ENCODE measurements around the gene ZSWIM8. TPM values are rescaled to one million over a fixed set of nuclear protein-coding genes. Genes with fewer than 3 reads are reported as not detected.

The ZSWIM8 gene
- total and polyA plus RNA-seq, 2 experiments from 2014 or later, result 25.5 to 61.5 TPM

- H3K4me1 ChIP-seq (ENCODE audit: insufficient read depth), result peaks cover 24% of the 10 kb centered on the region
- no peaks in the 10 kb centered on the region for H3K27me3 ChIP-seq (replicated peaks; ENCODE audit: insufficient read depth)
- H3K9me3 ChIP-seq (ENCODE audit: low read depth), result no peaks in the 10 kb centered on the region
- peak; percentile 60 for DNase-seq
- peak overlapping the region; percentile 63 for H2AFZ ChIP-seq
- in situ Hi-C loops (cut with MboI), result no loop called here
- 1 to 2% methylated on average over 26 to 28 of the region's 29 CpGs for WGBS, 2 experiments (ENCODE audit: low coverage in 1 of 2, low lambda C conversion rate in 2 of 2, missing lambda C conversion rate in 2 of 2)
- H3K4me2 ChIP-seq (ENCODE audit: unreplicated experiment), result peak overlapping the region; percentile 95
- peaks cover 61% of the 10 kb centered on the region for H3K79me2 ChIP-seq (ENCODE audit: insufficient read depth)
- no peaks in the 10 kb centered on the region for H3K9me2 ChIP-seq (ENCODE audit: insufficient read depth)
- H3F3A ChIP-seq (ENCODE audit: insufficient read depth), result peaks cover 53% of the 10 kb centered on the region
- H3K9ac ChIP-seq, result peak overlapping the region; percentile 91
- no peaks in the 10 kb centered on the region for H4K20me1 ChIP-seq (ENCODE audit: insufficient read depth)
- peaks cover 45% of the 10 kb centered on the region; the same call in 1 of the 2 replicates for H3K36me3 ChIP-seq (ENCODE audit: low read depth)
- TF ChIP-seq EZH2phosphoT487 (IDR thresholded peaks at IDR 0.05; ENCODE audit: insufficient read depth, low read depth) (no peak), EZH2 (IDR thresholded peaks at IDR 0.05; ENCODE audit: insufficient read depth, poor library complexity, severe bottlenecking) (no peak)
- H3K27ac ChIP-seq, result peak overlapping the region; percentile 92
- peak overlapping the region; percentile 76 for H3K4me3 ChIP-seq
These were observed 12.1 kb upstream of the ZSWIM8 start for GRCh38 chr10:73773152-73773879.

GRCh38 chr10:73774637-73775036, 10.8 kb upstream of the ZSWIM8 start:
- WGBS, 2 experiments (ENCODE audit: low coverage in 1 of 2, low lambda C conversion rate in 2 of 2, missing lambda C conversion rate in 2 of 2), result 11 to 14% methylated on average over 5 of the region's 5 CpGs
- Histone ChIP-seq H3F3A (ENCODE audit: insufficient read depth) (peaks cover 45% of the 10 kb centered on the region), H3K9ac (peak overlapping the region; percentile 91), H3K36me3 (ENCODE audit: low read depth) (peaks cover 42% of the 10 kb centered on the region), H3K4me3 (peak overlapping the region; percentile 76), H3K9me3 (ENCODE audit: low read depth) (no peaks in the 10 kb centered on the region), H2AFZ (no peak overlapping the region), H3K4me1 (ENCODE audit: insufficient read depth) (peaks cover 24% of the 10 kb centered on the region), H4K20me1 (ENCODE audit: insufficient read depth) (no peaks in the 10 kb centered on the region), H3K27ac (no peak overlapping the region), H3K27me3 (replicated peaks; ENCODE audit: insufficient read depth) (no peaks in the 10 kb centered on the region), H3K9me2 (ENCODE audit: insufficient read depth) (no peaks in the 10 kb centered on the region), H3K4me2 (ENCODE audit: unreplicated experiment) (peak overlapping the region; percentile 95), H3K79me2 (ENCODE audit: insufficient read depth) (peaks cover 67% of the 10 kb centered on the region)
- in situ Hi-C loops (cut with MboI), result no loop called here
- TF ChIP-seq EZH2phosphoT487 (IDR thresholded peaks at IDR 0.05; ENCODE audit: insufficient read depth, low read depth), result no peak
- peak; percentile 52 for DNase-seq

- no peak overlapping the region for H3K9ac ChIP-seq
- H3K27ac ChIP-seq, result no peak overlapping the region
- H3K4me1 ChIP-seq (ENCODE audit: insufficient read depth), result peaks cover 30% of the 10 kb centered on the region
- no peaks in the 10 kb centered on the region for H3K27me3 ChIP-seq (replicated peaks; ENCODE audit: insufficient read depth)
- no peak for TF ChIP-seq EZH2phosphoT487 (IDR thresholded peaks at IDR 0.05; ENCODE audit: insufficient read depth, low read depth)
- TF ChIP-seq EZH2 (IDR thresholded peaks at IDR 0.05; ENCODE audit: insufficient read depth, poor library complexity, severe bottlenecking), result no peak
- H3F3A ChIP-seq (ENCODE audit: insufficient read depth), result peaks cover 32% of the 10 kb centered on the region
- H3K36me3 ChIP-seq (ENCODE audit: low read depth), result peaks cover 29% of the 10 kb centered on the region
- H3K4me3 ChIP-seq, result no peak overlapping the region
- no peak overlapping the region for H2AFZ ChIP-seq
- no peaks in the 10 kb centered on the region for H3K9me2 ChIP-seq (ENCODE audit: insufficient read depth)
- H3K79me2 ChIP-seq (ENCODE audit: insufficient read depth), result peaks cover 100% of the 10 kb centered on the region
- DNase-seq, result no peak
- H4K20me1 ChIP-seq (ENCODE audit: insufficient read depth), result no peaks in the 10 kb centered on the region
- WGBS, 2 experiments (ENCODE audit: low coverage in 1 of 2, low lambda C conversion rate in 2 of 2, missing lambda C conversion rate in 2 of 2), result 66 to 69% methylated on average over 5 of the region's 5 CpGs
- in situ Hi-C loops (cut with MboI), result no loop called here
- H3K9me3 ChIP-seq (ENCODE audit: low read depth), result no peaks in the 10 kb centered on the region
- no peak overlapping the region for H3K4me2 ChIP-seq (ENCODE audit: unreplicated experiment)
These were observed 6.4 kb upstream of the ZSWIM8 start for GRCh38 chr10:73779018-73779417.

GRCh38 chr10:73779539-73780197, 5.7 kb upstream of the ZSWIM8 start:
- no peaks in the 10 kb centered on the region for H3K9me2 ChIP-seq (ENCODE audit: insufficient read depth)
- H3K27me3 ChIP-seq (replicated peaks; ENCODE audit: insufficient read depth), result no peaks in the 10 kb centered on the region
- no peaks in the 10 kb centered on the region for H4K20me1 ChIP-seq (ENCODE audit: insufficient read depth)
- no peak overlapping the region for H2AFZ ChIP-seq
- no peak for DNase-seq
- peaks cover 29% of the 10 kb centered on the region for H3K36me3 ChIP-seq (ENCODE audit: low read depth)
- peaks cover 100% of the 10 kb centered on the region for H3K79me2 ChIP-seq (ENCODE audit: insufficient read depth)
- no peak overlapping the region for H3K4me3 ChIP-seq
- no peak for TF ChIP-seq EZH2 (IDR thresholded peaks at IDR 0.05; ENCODE audit: insufficient read depth, poor library complexity, severe bottlenecking)
- H3K9me3 ChIP-seq (ENCODE audit: low read depth), result no peaks in the 10 kb centered on the region
- no peak overlapping the region for H3K9ac ChIP-seq
- no peak overlapping the region for H3K27ac ChIP-seq
- H3K4me2 ChIP-seq (ENCODE audit: unreplicated experiment), result no peak overlapping the region
- peaks cover 33% of the 10 kb centered on the region for H3F3A ChIP-seq (ENCODE audit: insufficient read depth)
- WGBS, 2 experiments (ENCODE audit: low coverage in 1 of 2, low lambda C conversion rate in 2 of 2, missing lambda C conversion rate in 2 of 2), result 73% methylated on average over 3 of the region's 3 CpGs
- in situ Hi-C loops (cut with MboI), result no loop called here
- peaks cover 28% of the 10 kb centered on the region for H3K4me1 ChIP-seq (ENCODE audit: insufficient read depth)
